Regular cardiac myocyte (primary cell): ENCODE data around the gene EBI3. TPM values are rescaled to one million over a fixed set of nuclear protein-coding genes. Genes with fewer than 3 reads are reported as not detected.

Experiments
- total RNA-seq: library from RNA; depleted of rRNA; stranded (reverse); fragments of >200 nt; gene quantifications from 2 replicates; pipeline ENCODE4 v1.2.3, GENCODE V29; 2014

EBI3 gene
- total RNA-seq: 0.19 and 0.28 TPM in 2 replicates

DNA sequence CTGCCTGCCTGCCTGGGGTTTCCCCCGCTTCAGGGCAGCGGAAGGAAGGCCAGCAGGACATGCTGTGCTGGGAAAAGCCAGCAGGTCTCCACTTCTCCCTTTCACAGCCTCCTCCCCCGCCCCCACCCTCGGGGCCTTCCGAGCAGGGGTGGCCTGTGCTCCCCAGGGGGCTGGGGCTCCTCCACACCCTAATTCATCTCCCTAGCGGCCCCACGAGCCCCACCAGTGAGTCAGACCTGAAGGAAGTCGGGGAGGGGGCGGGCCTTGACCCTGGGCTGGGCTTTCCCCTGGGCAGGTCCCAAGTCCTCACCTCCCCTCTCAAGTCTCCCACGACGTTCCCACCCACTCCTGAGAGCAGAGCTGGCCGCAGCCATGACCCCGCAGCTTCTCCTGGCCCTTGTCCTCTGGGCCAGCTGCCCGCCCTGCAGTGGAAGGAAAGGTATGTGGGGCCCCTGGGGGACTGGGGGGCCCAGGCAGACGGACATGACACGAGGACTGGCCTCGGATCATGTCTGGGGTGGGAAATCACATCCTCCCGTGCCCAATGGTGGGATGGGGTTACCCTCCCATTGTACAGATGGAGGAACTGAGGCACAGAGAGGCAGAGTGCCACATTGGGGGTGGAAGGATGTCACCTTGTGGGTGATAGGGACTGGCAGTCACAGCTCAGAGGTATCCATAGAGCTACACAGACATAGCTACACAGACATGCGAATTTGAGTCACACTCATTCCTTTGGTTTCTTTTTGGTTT, at the start of gene EBI3:
TSS of gene EBI3 (plus strand) at position 345 of the 753 bp plus-strand sequence. CDS start at position 373, 28 bp downstream.

DNA sequence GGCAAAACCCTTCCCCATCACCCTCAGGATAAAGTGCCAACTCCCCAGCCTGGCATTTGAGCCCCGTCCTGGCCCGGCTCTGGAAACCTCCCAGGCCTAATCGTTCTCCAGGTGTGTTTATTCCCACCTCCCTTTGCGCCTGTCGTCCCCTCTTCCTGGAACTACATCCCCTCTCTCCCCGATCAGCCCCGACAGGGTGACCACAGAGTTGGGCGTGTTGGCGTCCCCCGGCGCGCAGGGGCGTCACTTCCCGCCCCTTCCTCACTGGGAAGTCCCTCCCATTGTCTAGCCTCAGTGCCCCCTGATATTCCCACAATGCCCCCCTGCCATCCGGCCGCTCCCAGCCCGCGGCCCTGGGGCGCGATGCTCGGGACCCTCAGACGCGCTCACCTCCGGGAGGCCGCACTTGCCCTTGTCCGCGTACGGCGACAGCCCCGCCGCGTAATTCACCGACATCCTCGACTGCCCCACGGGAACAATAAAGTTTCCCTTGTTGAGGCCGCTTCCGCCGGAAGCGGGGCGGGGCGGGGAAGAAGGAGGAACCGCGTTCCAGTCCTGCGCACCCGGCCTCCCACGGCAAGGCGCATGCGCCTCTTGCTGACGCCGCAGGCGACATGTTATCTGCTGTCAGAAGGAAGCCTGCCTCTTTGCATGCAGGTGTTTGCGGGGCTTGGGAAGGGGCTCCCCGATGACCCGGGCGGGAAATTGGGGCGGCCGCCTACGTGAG, 47.1 kb upstream of the EBI3 start, which contains the start of the genes ANKRD24 and SIRT6:
TSS of gene ANKRD24 (plus strand) at position 606 of the 727 bp plus-strand sequence. CDS start 3,737 bp downstream, outside the sequence.
TSS of gene SIRT6 (minus strand) at position 480 of the 727 bp plus-strand sequence. CDS start at position 456, 24 bp downstream.

DNA sequence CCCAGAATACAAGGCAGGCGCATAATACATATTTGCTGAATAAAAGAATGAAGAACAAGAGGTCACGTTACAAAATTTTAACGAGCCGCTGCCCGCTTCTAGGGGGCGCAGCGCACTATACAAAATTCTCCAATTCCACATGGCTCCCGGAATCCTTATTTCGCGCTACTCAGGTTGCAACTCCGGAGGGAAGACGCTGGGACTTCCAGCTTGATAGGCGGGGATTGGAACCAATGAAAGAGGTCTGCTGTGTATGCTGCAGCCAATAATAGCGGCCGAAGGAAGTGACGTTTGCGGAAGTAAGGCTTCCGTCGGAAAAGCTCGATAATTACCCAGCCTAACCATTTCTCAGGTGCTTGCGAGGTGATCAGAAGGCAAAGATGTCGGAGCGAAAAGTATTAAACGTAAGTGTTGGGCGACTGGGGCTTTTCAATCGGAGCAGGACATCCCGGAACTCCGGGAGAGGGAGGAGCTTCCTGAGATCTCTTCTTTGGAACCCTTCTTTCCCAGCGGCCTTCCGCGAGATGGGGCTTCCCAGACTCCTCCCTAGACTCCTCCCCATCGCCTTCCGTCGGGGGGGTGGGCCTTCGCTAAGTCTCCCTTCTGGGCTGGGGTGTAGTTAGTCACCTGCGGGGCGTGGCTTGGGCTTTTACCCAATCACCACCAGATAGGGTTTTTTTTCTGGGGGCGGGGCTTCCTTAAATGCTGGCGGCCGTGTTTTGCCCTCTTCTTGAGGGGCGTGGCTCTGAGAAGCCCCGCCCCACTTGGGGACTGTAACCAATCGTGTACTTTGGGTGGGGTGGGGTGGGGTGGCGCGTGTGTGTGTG, 17.7 kb downstream of the EBI3 start, which contains the start of gene YJU2:
TSS of gene YJU2 (plus strand) at position 314 of the 827 bp plus-strand sequence. CDS start at position 381, 67 bp downstream.

DNA sequence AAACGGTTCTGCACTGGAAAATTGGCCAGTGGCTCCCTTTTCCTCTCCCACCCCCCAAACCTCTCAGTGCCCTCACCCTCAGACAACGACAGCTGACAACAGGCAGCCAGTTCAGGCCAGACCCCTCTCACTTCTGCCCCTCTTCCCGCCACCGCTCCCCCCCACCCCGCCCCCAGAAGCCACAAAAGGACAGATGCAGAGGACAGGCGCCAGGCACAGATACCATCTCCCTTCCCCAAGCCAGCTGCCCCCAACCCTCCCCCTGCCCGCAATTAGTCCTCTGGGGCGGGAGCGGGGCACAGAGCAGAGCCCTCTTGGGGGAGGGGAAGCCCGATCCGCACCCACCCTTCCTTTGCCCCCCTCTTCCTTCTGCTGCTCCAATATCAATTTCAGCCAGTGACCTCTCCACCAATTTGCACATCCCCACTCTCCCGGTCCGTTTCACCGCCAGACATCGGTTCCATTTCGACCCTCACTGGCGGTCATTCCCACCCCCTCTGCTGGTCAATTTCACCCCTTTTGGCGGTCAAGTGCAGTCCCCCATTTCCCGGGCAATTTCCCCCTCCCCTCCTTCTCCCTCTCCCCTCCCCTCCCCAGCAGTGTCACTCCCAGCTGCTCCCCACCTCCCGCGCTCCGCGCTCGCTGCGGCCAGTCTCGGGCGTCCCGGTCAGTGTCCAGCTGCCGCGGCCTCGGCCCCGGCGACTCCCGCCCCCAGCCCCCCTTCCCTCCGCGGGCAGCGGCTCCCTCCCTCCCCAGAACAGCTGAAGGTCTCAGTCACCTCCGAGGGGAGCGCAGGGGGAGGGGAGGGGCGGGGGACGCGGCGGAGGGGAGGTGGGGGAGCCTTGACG, 49.3 kb downstream of the EBI3 start, which contains the start of gene SHD:
TSS of gene SHD (plus strand) at position 848 of the 848 bp plus-strand sequence. CDS start 798 bp downstream, outside the sequence.

Other genes starting within 250 kb of the EBI3 start
- 2,462 and 3,206 TPM in 2 replicates for gene EEF2, start 244.1 kb upstream of the EBI3 start, total RNA-seq
- 11.6 and 13.8 TPM in 2 replicates for gene PIAS4, start 221.8 kb upstream of the EBI3 start, total RNA-seq
- gene ZBTB7A, start 162.6 kb upstream of the EBI3 start, total RNA-seq: 15.8 and 19.7 TPM in 2 replicates
- 98.9 and 112 TPM in 2 replicates for gene MAP2K2, start 105.4 kb upstream of the EBI3 start, total RNA-seq
- not detected in 2 replicates for gene CREB3L3, start 75.9 kb upstream of the EBI3 start, total RNA-seq
- gene SIRT6, start 47.0 kb upstream of the EBI3 start, total RNA-seq: 9.0 and 16.3 TPM in 2 replicates
- gene ANKRD24, start 46.8 kb upstream of the EBI3 start, total RNA-seq: 1.2 and 2.3 TPM in 2 replicates
- gene YJU2, start 17.6 kb downstream of the EBI3 start, total RNA-seq: 9.0 and 16.1 TPM in 2 replicates
- not detected in 2 replicates for gene SHD, start 49.7 kb downstream of the EBI3 start, total RNA-seq
- gene TMIGD2, start 72.9 kb downstream of the EBI3 start, total RNA-seq: not detected in 2 replicates
- 4.5 and 12.8 TPM in 2 replicates for gene FSD1, start 75.1 kb downstream of the EBI3 start, total RNA-seq
- gene STAP2, start 109.3 kb downstream of the EBI3 start, total RNA-seq: 2.3 and 5.6 TPM in 2 replicates
- 3.8 and 4.5 TPM in 2 replicates for gene MPND, start 114.0 kb downstream of the EBI3 start, total RNA-seq
- 25.7 and 56.7 TPM in 2 replicates for gene SH3GL1, start 171.0 kb downstream of the EBI3 start, total RNA-seq
- 3.9 and 33.7 TPM in 2 replicates for gene CHAF1A, start 173.1 kb downstream of the EBI3 start, total RNA-seq
- 78.4 and 90.2 TPM in 2 replicates for gene UBXN6, start 228.3 kb downstream of the EBI3 start, total RNA-seq
- 38.6 and 69.4 TPM in 2 replicates for gene HDGFL2, start 242.8 kb downstream of the EBI3 start, total RNA-seq